ENCODE data around the gene ABCF2.
A peak's percentile ranks its signal among the peaks of the same experiment; 100 is the strongest.

The ABCF2 gene

GRCh38 chr7:151226875-151227782 is at the start of gene ABCF2:
ABCF2 (minus strand) TSS chr7:151227205; CDS start chr7:151226458, 747 bp downstream.
- peak; percentile 97 for DNase-seq

GRCh38 chr7:151275813-151276577 is 49.0 kb upstream of the ABCF2 start:
- DNase-seq = no peak

DNA sequence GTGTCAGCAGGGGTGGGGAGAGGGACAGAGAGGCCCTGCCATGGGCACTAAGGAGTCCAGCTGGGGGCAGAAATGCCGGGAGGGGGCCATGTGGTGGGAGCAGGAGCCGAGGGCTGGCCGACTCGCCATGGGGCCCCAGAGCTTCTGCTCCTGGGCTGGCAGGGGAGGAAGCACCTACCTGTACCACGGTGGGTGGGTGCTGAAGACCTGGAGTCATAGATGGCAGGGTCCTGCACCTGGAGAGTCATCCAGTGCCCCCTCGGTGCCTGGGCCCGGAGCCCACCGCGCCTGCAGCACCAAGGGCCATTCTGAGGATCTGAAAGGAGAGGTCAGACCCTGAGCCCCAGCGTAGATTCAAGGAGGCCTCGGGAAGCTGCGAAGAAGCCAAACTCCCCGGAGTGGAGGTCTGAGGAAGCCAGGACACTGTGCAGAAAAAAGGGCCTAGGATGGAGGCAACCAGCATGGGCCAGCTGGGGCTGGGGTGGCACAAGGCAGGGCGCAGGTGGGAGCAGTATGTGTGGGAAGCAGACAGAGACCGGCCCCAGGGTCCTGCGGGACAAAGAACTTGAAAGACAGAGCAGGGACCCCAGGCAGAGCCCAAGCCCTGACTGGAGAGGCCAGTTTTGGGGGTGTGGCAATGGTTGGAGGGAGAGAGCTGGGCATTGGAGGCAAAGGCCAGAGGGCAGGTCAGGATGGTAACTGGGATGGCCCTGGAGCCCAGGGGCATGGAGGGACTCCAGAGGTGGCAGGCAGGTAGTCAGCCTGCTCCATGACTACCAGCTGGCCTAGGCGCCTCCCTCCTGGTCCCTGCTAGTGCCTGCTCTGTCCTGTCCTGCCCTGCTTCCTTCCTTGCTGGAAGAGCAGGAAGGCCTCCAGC is 48.2 kb upstream of the ABCF2 start:
- DNase-seq = no peak

DNA sequence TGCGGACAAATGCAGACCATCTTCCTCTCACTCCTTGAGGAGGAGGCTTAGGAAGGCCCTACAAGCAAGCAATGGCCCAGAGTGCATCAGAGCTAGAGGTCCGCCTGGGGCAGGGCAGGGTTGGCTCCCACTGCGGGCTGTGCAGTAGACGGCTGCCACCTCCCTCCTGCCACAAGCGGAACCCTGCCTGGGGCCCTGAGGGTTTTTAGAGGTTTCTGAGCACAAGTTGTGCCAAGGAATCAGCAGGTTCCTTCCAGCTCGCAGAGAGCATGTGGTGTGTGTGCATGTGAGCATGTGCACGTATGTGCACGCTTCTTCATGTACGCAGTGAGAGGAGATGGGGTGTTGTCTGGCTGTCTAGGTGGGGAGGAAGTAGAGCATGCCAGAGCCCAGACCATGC is 47.4 kb upstream of the ABCF2 start:
- no peak for DNase-seq

GRCh38 chr7:151273651-151274390 is 46.8 kb upstream of the ABCF2 start:
- DNase-seq = no peak

DNA sequence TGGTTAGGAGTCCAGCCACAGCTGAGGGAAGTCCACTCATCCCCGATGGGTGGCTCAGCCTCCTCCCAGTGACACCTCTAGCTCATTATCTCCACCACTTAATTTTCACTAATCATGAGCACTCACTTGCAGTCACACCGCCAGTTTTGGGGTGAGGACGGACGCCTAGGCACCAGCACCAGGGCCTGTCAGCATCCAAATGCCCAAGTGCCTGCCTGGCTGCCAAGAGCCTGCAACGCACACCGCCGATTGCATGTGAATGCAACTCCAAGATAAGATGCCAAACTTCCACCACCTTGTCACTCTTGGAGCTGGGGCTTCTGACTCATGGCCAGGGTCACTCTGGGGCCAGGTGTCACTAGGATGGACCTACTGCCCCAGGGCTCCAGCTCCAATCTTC is 45.9 kb upstream of the ABCF2 start:
- DNase-seq = no peak

DNA sequence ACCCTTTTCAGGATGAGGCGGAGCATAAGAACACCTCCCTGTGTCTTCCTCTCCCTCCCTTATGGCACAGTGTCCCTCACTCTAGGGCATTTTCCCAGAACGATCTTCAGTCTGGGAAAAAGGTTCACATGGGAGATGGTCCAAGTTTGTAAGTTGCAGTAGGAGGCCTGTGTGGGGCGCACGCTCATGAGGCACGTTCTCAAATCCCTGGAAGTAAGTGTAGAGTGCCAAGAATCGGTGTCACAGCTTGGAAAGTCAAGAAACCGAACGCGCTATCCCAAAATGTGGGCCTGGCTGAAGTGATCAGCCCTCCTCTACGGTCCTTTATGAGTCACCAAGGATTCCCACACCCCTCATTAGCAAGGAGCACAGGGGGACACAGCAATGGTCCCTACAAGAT is 45.4 kb upstream of the ABCF2 start:
- no peak for DNase-seq

- no peak for DNase-seq
Measured at GRCh38 chr7:151271699-151272355, 44.8 kb upstream of the ABCF2 start.

GRCh38 chr7:151269511-151269910 is 42.5 kb upstream of the ABCF2 start:
- DNase-seq = no peak

GRCh38 chr7:151265351-151265931 is 38.4 kb upstream of the ABCF2 start:
- no peak for DNase-seq

DNA sequence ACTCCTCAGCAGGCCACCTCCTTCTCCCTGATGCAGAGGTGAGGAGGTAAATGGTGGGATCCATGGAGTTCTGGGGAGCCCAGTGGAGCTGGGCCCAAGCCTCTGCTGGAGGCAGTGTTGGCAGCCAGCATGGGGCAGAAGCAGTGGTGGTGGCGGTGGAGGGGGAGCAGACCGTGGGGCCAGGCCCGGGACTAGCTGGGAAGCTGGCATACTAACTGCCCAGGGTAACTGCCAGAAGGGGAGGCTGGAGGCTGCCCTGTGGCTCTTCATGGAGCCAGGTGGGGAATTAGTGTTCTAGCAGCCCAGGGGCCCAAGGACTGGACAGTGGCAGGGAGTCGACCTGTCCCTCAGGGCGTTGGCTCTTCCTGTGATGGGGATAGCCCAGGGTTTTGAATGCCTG is 37.6 kb upstream of the ABCF2 start:
- no peak for DNase-seq

- no peak for DNase-seq
Measured at GRCh38 chr7:151261529-151261928, 34.5 kb upstream of the ABCF2 start.

DNA sequence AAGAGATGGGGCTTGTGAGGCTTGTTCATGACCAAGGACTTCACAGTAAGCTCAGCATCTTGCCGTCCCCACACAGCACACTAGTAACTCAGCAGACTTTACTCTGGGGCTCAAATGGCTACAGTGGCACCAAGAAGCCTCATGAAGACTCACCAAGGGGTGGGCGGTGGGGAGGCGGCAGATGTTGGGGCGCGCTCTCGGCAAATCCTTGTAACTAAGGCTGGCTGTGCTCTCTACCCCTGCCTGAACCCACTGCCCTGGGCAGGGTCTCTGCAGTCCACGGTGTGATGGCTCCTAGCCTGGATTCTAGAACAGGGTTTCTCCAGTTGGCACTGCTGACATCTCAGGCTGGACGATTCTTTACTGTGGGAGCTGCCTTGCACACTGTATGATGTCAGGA is 33.9 kb upstream of the ABCF2 start:
- DNase-seq = no peak

DNA sequence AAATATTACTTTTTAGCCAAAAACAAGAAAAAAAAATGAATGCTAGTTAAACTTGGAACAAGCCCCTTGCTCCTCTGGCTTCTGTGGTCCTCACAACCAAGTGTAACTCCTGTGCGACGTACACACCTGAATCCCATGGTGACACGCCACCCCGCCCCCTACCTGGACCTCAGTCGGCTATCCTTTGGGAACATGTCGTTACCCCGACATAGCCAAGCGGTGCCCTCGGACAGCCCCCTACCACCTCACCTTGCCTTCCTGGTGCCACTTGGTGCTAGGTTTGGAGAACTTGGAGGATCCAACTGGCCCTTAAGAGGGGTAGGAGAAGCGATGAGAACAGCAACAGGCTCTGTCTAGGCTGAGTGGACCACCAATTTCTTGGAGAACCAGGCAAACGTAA is 33.5 kb upstream of the ABCF2 start:
- no peak for DNase-seq

DNA sequence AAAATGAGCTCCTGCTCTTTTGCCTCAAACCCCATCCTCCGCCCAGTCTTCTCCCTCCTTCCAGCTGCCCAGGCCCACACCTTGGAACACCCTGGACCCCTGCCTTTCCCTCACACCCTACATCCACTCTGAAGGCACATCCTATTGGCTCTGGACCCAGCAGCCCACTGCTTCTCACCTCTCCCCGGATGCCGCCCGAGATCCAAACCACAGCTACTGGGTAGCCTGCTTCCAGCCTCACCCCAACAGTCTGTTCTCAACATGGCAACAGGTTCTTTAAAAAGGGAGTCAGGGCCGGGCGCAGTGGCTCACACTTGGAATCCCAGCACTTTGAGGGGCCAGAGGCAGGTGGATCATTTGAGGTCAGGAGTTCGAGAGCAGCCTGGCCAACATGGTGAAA is 31.0 kb upstream of the ABCF2 start:
- DNase-seq = no peak

DNA sequence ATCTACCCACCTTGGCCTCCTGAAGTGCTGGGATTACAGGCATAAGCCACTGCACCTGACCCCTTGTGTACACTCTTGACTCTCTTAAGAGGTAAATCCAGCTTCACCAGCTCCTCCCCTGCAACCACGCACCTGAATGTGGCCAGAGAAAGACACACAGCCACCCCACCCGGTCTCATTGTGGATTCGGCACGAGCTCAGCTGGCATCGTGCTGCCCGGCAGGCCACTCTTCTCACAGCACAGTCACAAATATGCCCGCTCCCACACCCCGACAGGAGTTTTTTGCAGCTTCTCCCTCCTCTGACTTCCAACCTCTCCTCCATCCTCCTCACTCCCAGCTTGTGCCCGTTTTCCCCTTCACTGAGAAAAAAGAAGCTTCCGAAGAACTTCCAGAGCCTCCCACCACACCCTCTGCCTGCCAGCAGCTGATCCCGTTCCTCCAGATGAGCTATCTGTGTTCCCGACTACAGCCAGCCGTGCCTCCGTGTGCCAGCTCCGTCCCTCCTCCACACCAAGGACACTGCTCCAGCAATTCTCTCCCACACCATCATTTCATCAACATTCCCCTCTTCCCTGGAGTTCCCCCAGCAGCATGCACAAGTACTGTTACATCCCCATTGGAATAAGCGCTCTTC is 29.5 kb upstream of the ABCF2 start:
- no peak for DNase-seq

- no peak for DNase-seq
Measured at GRCh38 chr7:151255390-151255789, 28.4 kb upstream of the ABCF2 start.

DNA sequence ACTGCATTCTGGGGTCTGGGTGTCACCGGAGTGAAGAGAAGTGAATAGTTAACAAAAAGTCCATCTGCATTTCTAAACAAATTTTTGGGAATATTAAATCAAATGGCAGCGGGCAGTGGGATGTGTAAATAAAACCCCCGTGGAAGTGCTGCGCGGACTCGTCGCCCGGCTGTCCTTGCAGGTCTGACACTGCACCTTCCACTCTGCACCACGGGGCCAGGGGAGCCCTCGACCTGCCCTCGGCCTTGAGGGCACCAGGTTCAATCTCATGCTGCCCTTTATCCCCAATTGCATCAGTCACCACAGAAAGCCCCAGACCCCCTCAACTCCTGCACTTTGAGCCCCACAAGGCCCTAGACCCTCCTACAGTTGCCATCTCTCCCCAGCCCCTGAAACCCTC is 27.8 kb upstream of the ABCF2 start:
- DNase-seq = no peak

DNA sequence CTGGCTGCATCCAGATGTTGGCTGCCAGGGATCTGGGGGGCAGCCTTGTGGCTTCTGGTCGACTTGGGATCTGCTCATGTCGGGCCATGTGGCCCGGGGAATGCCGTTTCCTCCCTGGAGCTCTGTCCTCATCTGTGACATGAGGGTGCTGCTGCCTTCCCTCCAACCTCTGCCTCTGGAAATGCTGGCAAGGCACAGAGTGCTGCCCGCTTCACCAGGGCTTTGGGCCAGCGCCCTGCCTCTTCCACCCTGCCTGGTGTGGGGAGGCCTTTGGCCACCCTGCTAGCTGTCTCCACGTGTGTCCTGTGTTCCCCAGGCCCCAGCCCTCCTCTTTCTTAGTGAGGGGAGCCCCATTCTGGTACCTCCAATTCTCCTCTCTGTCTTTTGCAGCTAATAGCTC is 27.3 kb upstream of the ABCF2 start:
- no peak for DNase-seq

- DNase-seq = no peak
Measured at GRCh38 chr7:151252961-151253711, 26.1 kb upstream of the ABCF2 start.

DNA sequence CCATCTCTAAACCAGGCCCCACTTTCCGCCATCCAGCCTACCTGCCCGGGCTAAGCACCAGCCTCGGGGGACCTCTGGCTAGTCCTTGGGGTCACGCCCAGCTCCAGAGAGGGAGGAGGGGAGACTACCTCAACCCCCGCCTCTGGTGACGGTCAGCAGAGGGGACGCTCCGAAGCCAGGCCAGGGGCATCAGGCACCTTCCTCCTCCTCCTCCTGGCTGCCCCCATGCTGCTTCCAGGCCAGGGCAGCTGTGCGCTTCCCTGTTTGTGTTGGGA is 25.5 kb upstream of the ABCF2 start:
- DNase-seq = no peak
